Subcutaneous adipose tissue (tissue), 4 donors: ENCODE measurements around the gene TET2. TPM values are rescaled to one million over a fixed set of nuclear protein-coding genes. Genes with fewer than 3 reads are reported as not detected.

Experiments used
- total RNA-seq, 4 donors: library from RNA; depleted of rRNA; stranded (reverse); fragments of >200 nt; gene quantifications; one replicate each; pipeline ENCODE4 v1.1.0, GENCODE V29; 2016
- TF ChIP-seq, protein P1 (sequence below): fragments of 450-650 bp; IDR thresholded peaks from one replicate; pipeline ENCODE4 v1.5.1; 2016; ENCODE audit warnings: low read depth, mild to moderate bottlenecking, control low read depth, antibody characterized with exemption, moderate library complexity

Gene TET2
- total RNA-seq, 4 donors from 2014 or later, result 20.5 to 35.4 (median 25.3) TPM

DNA sequence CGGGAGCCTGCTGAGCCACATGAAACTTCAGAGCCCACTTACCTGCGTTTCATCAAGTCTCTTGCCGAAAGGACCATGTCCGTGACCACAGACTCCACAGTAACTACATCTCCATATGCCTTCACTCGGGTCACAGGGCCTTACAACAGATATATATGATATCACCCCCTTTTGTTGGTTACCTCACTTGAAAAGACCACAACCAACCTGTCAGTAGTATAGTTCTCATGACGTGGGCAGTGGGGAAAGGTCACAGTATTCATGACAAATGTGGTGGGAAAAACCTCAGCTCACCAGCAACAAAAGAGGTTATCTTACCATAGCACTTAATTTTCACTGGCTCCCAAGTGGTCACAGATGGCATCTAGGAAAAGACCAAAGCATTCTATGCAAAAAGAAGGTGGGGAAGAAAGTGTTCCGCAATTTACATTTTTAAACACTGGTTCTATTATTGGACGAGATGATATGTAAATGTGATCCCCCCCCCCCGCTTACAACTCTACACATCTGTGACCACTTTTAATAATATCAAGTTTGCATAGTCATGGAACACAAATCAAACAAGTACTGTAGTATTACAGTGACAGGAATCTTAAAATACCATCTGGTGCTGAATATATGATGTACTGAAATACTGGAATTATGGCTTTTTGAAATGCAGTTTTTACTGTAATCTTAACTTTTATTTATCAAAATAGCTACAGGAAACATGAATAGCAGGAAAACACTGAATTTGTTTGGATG, 129.9 kb downstream of the TET2 start:
- TF ChIP-seq, protein P1, sequence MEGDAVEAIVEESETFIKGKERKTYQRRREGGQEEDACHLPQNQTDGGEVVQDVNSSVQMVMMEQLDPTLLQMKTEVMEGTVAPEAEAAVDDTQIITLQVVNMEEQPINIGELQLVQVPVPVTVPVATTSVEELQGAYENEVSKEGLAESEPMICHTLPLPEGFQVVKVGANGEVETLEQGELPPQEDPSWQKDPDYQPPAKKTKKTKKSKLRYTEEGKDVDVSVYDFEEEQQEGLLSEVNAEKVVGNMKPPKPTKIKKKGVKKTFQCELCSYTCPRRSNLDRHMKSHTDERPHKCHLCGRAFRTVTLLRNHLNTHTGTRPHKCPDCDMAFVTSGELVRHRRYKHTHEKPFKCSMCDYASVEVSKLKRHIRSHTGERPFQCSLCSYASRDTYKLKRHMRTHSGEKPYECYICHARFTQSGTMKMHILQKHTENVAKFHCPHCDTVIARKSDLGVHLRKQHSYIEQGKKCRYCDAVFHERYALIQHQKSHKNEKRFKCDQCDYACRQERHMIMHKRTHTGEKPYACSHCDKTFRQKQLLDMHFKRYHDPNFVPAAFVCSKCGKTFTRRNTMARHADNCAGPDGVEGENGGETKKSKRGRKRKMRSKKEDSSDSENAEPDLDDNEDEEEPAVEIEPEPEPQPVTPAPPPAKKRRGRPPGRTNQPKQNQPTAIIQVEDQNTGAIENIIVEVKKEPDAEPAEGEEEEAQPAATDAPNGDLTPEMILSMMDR, result no peak

DNA sequence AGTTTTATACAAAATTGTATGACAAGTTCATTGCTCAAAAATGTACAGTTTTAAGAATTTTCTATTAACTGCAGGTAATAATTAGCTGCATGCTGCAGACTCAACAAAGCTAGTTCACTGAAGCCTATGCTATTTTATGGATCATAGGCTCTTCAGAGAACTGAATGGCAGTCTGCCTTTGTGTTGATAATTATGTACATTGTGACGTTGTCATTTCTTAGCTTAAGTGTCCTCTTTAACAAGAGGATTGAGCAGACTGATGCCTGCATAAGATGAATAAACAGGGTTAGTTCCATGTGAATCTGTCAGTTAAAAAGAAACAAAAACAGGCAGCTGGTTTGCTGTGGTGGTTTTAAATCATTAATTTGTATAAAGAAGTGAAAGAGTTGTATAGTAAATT, 131.0 kb downstream of the TET2 start:
- TF ChIP-seq, protein P1, result no peak

GRCh38 chr4:105279314-105279713, 132.6 kb downstream of the TET2 start:
- TF ChIP-seq, protein P1, result no peak

- TF ChIP-seq, protein P1, result no peak
Measured at GRCh38 chr4:105280338-105281123, 133.9 kb downstream of the TET2 start.

GRCh38 chr4:105281124-105281415, 134.4 kb downstream of the TET2 start:
- TF ChIP-seq, protein P1, result no peak

GRCh38 chr4:105282489-105282888, 135.8 kb downstream of the TET2 start:
- TF ChIP-seq, protein P1, result no peak

DNA sequence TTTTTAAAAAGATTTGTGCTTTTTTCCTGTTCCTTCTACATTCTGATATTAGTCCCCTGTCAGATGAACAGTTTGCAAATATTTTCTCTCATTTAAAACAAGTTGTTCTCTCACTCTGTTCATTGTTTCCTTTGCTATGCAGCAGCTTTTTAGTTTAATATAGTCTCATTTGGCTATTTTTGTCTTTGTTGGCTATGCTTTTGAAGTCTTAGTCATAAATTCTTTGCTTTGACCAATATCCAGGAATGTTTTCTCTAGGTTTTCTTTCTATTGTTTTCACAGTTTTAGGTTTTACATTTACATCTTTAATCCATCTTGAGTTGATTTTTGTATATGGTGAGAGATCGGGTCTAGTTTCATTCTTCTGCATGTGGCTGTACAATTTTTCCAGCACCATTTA, 136.8 kb downstream of the TET2 start:
- TF ChIP-seq, protein P1, result no peak
